H9 (cell line): Measurements from ENCODE around the gene CDH13. TPM values are rescaled to one million over a fixed set of nuclear protein-coding genes. Genes with fewer than 3 reads are reported as not detected.

ENCODE experiments used
- DNase-seq: peaks from one replicate; pipeline ENCODE4 v3.0.0-alpha.2; 2017
- H2AFZ ChIP-seq: one replicate; pipeline ENCODE4 v1.6.1; 2013; ENCODE audit warnings: mild to moderate bottlenecking, low read length, control low read depth, moderate library complexity
- H2AK5ac ChIP-seq: 2 replicates; pipeline ENCODE4 v1.6.1; 2013; ENCODE audit warnings: low read length, control low read depth, mixed read lengths; ENCODE audit not compliant: insufficient read length
- H2BK120ac ChIP-seq: one replicate; pipeline ENCODE4 v1.6.1; 2013; ENCODE audit warnings: low read depth, mild to moderate bottlenecking, low read length, control low read depth, inconsistent platforms; ENCODE audit not compliant: poor library complexity, severe bottlenecking
- H2BK12ac ChIP-seq: 2 replicates; pipeline ENCODE4 v1.6.1; 2013; ENCODE audit warnings: low read length, control low read depth, mixed read lengths, low read depth; ENCODE audit not compliant: insufficient read length
- H2BK15ac ChIP-seq: 2 replicates; pipeline ENCODE4 v1.6.1; 2013; ENCODE audit warnings: low read depth, low read length, control low read depth
- H2BK20ac ChIP-seq: one replicate; pipeline ENCODE4 v1.6.1; 2013; ENCODE audit warnings: low read depth, mild to moderate bottlenecking, low read length, control low read depth, inconsistent platforms; ENCODE audit not compliant: poor library complexity, severe bottlenecking
- H2BK5ac ChIP-seq: 2 replicates; pipeline ENCODE4 v1.6.1; 2013; ENCODE audit warnings: low read length, control low read depth, mixed read lengths; ENCODE audit not compliant: insufficient read length
- H3K14ac ChIP-seq: 2 replicates; pipeline ENCODE4 v1.6.1; 2013; ENCODE audit warnings: low read length, control low read depth; ENCODE audit not compliant: insufficient read depth
- H3K18ac ChIP-seq: 2 replicates; pipeline ENCODE4 v1.6.1; 2013; ENCODE audit warnings: low read depth, mild to moderate bottlenecking, mixed read lengths, low read length, control low read depth; ENCODE audit not compliant: insufficient read length
- H3K23ac ChIP-seq: 2 replicates; pipeline ENCODE4 v1.6.1; 2013; ENCODE audit warnings: low read length, control low read depth, mixed read lengths, low read depth; ENCODE audit not compliant: insufficient read length
- H3K23me2 ChIP-seq: 2 replicates; pipeline ENCODE4 v1.6.1; 2013; ENCODE audit warnings: low read depth, mild to moderate bottlenecking, mixed read lengths, low read length, control low read depth; ENCODE audit not compliant: insufficient read length, poor library complexity, severe bottlenecking
- H3K27ac ChIP-seq: 2 replicates; pipeline ENCODE4 v1.5.1; 2013; ENCODE audit warnings: low read length, control low read depth, mixed read lengths, low read depth; ENCODE audit not compliant: insufficient read length
- H3K27me3 ChIP-seq: 2 replicates; pipeline ENCODE4 v1.6.1; 2013; ENCODE audit warnings: low read length, control low read depth, inconsistent platforms; ENCODE audit not compliant: insufficient read depth
- H3K4ac ChIP-seq: 2 replicates; pipeline ENCODE4 v1.6.1; 2013; ENCODE audit warnings: low read depth, mild to moderate bottlenecking, control low read depth, inconsistent platforms, low read length, moderate library complexity
- H3K4me1 ChIP-seq: 2 replicates; pipeline ENCODE4 v1.6.1; 2013; ENCODE audit warnings: low read length, control low read depth, inconsistent platforms; ENCODE audit not compliant: insufficient read depth
- H3K4me2 ChIP-seq: 2 replicates; pipeline ENCODE4 v1.6.1; 2013; ENCODE audit warnings: low read length, control low read depth, mixed read lengths; ENCODE audit not compliant: insufficient read length, insufficient read depth
- H3K56ac ChIP-seq: 2 replicates; pipeline ENCODE4 v1.6.1; 2013; ENCODE audit warnings: low read depth, mild to moderate bottlenecking, mixed read lengths, low read length, control low read depth; ENCODE audit not compliant: insufficient read length
- H3K79me1 ChIP-seq: 2 replicates; pipeline ENCODE4 v1.6.1; 2013; ENCODE audit warnings: low read depth, mild to moderate bottlenecking, moderate library complexity, low read length, control low read depth, inconsistent platforms; ENCODE audit not compliant: insufficient read depth, poor library complexity, severe bottlenecking
- H3K79me2 ChIP-seq: 2 replicates; pipeline ENCODE4 v1.6.1; 2013; ENCODE audit warnings: low read length, control low read depth, inconsistent platforms; ENCODE audit not compliant: insufficient read depth
- H3K9ac ChIP-seq: 2 replicates; pipeline ENCODE4 v1.6.1; 2013; ENCODE audit warnings: low read length, control low read depth, mixed read lengths; ENCODE audit not compliant: insufficient read length; ENCODE audit errors: extremely low read depth
- H3K9me3 ChIP-seq: one replicate; pipeline ENCODE4 v1.6.1; 2013; ENCODE audit warnings: low read depth, low read length, inconsistent platforms; ENCODE audit not compliant: control insufficient read depth
- H3T11ph ChIP-seq: one replicate; pipeline ENCODE4 v1.6.1; 2013; ENCODE audit warnings: mild to moderate bottlenecking, low read length, control low read depth, inconsistent platforms
- H4K20me1 ChIP-seq: one replicate; pipeline ENCODE4 v1.6.1; 2013; ENCODE audit not compliant: control insufficient read depth, insufficient read length, insufficient read depth
- H4K5ac ChIP-seq: 2 replicates; pipeline ENCODE4 v1.6.1; 2013; ENCODE audit warnings: low read depth, mild to moderate bottlenecking, mixed read lengths, low read length, control low read depth; ENCODE audit not compliant: insufficient read length
- H4K8ac ChIP-seq: replicated peaks from 2 replicates; pipeline ENCODE4 v1.6.1; 2013; ENCODE audit warnings: low read length, control low read depth, mixed read lengths, low read depth; ENCODE audit not compliant: insufficient read length
- H4K91ac ChIP-seq: 2 replicates; pipeline ENCODE4 v1.6.1; 2013; ENCODE audit warnings: low read depth, mild to moderate bottlenecking, moderate library complexity, mixed read lengths, low read length, control low read depth; ENCODE audit not compliant: insufficient read length
- H3K27ac Mint-ChIP-seq, 3 experiments: 2 replicates in 2 of 3; 3 replicates in 1 of 3; pipeline ENCODE4 v1.8.0; 2020 to 2021; ENCODE audit warnings: mixed read lengths in 3 of 3, mild to moderate bottlenecking in 1 of 3, moderate library complexity in 1 of 3
- H3K27me3 Mint-ChIP-seq: 2 replicates; pipeline ENCODE4 v1.8.0; 2021; ENCODE audit warnings: low read depth, mild to moderate bottlenecking, moderate library complexity, mixed read lengths
- H3K36me3 Mint-ChIP-seq, 3 experiments: 2 replicates in 2 of 3; 3 replicates in 1 of 3; pipeline ENCODE4 v1.8.0; 2020 to 2021; ENCODE audit warnings: low read depth in 3 of 3, mixed read lengths in 3 of 3; ENCODE audit not compliant: insufficient read depth in 1 of 3
- H3K4me1 Mint-ChIP-seq, 2 experiments: 2 replicates each; pipeline ENCODE4 v1.8.0; 2020; ENCODE audit warnings: mixed read lengths in 2 of 2
- H3K4me3 Mint-ChIP-seq, 2 experiments: 2 replicates in 1 of 2; 3 replicates in 1 of 2; pipeline ENCODE4 v1.8.0; 2020 to 2021; ENCODE audit warnings: mild to moderate bottlenecking in 2 of 2, mixed read lengths in 2 of 2, moderate library complexity in 1 of 2
- H3K9me3 Mint-ChIP-seq, 2 experiments: 2 replicates in 1 of 2; 3 replicates in 1 of 2; pipeline ENCODE4 v1.8.0; 2020; ENCODE audit warnings: mild to moderate bottlenecking in 2 of 2, mixed read lengths in 2 of 2, moderate library complexity in 1 of 2
- WGBS: extraction: QIAGEN DNeasy Blood & Tissue Kit; methylation state at CpG from one replicate; pipeline ENCODE4 v1.1.7; 2013; ENCODE audit warnings: missing lambda C conversion rate, low lambda C conversion rate, mixed read lengths; ENCODE audit not compliant: insufficient read length; ENCODE audit errors: extremely low coverage; 5-methylcytosine and 5-hydroxymethylcytosine counted together
- microRNA-seq: library from miRNA; unstranded; fragments of <30 nt; microRNA quantifications from one replicate; pipeline ENCODE4, GENCODE V29; 2020; ENCODE audit warnings: borderline microRNAs expressed
- total RNA-seq: library from RNA; stranded (reverse); gene quantifications from 2 replicates; pipeline ENCODE4 v1.2.1, GENCODE V29; 2021
- TF ChIP-seq, protein P1 (sequence below): fragments of 200-600 bp; sonication (generic); conservative IDR thresholded peaks from 3 replicates; pipeline ENCODE4 v1.8.0; 2021; ENCODE audit warnings: antibody characterized with exemption, mild to moderate bottlenecking

Gene CDH13
- total RNA-seq, 1 experiment from 2014 or later = 1.5 TPM

DNA sequence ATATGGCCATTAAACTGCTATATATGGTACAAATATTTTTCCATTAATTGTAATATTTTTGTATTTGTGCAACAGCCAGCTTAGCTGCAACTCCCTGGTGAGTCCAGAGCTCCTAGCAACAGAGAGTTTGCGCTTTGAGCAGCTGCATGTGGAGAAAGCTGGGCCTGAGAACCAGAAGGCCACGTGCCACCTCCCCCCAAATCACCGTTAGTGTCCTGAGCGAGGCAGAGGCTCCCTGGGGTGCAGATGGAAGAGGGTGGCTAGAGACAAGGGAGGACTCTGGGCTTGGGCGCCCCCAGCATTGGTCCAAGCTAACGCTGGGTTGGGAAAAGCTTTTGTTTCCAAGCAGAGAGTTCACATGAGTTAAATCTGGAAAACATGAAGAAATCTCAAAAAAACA lies 1222.7 kb downstream of the CDH13 start:
- no peak overlapping the region for H3K23ac ChIP-seq
- no peak overlapping the region for H2AK5ac ChIP-seq
- DNase-seq = no peak
- no peak overlapping the region for H2BK12ac ChIP-seq
- H3K23me2 ChIP-seq = no peaks in the 10 kb centered on the region
- no CpG with 5 or more reads among the region's 6 CpGs for WGBS
- H4K8ac ChIP-seq = no peak overlapping the region
- Mint-ChIP-seq H3K36me3 (no peaks in the 10 kb centered on the region; a peak in 1 of 7 replicates), H3K27me3 (no peaks in the 10 kb centered on the region; the same call in 1 of the 2 replicates), H3K4me1 (peaks cover 57 to 59% of the 10 kb centered on the region in 2 experiments), H3K9me3 (no peaks in the 10 kb centered on the region), H3K27ac (peak overlapping the region in 1 of 3 experiments; percentile 30; a peak in 2 of 7 replicates), H3K4me3 (no peak overlapping the region)
- H2AFZ ChIP-seq = peak overlapping the region; percentile 29
- no peak overlapping the region for H4K91ac ChIP-seq
- no peak overlapping the region for H3K9ac ChIP-seq
- no peak overlapping the region for H2BK15ac ChIP-seq
- H2BK120ac ChIP-seq = no peak overlapping the region
- no peak overlapping the region for H2BK20ac ChIP-seq
- H3K27me3 ChIP-seq = no peaks in the 10 kb centered on the region
- H3K18ac ChIP-seq = peak overlapping the region; percentile 62
- no peak overlapping the region for H3T11ph ChIP-seq
- no peaks in the 10 kb centered on the region for H3K79me1 ChIP-seq
- no peaks in the 10 kb centered on the region for H3K9me3 ChIP-seq
- no peaks in the 10 kb centered on the region for H4K20me1 ChIP-seq
- TF ChIP-seq, protein P1, sequence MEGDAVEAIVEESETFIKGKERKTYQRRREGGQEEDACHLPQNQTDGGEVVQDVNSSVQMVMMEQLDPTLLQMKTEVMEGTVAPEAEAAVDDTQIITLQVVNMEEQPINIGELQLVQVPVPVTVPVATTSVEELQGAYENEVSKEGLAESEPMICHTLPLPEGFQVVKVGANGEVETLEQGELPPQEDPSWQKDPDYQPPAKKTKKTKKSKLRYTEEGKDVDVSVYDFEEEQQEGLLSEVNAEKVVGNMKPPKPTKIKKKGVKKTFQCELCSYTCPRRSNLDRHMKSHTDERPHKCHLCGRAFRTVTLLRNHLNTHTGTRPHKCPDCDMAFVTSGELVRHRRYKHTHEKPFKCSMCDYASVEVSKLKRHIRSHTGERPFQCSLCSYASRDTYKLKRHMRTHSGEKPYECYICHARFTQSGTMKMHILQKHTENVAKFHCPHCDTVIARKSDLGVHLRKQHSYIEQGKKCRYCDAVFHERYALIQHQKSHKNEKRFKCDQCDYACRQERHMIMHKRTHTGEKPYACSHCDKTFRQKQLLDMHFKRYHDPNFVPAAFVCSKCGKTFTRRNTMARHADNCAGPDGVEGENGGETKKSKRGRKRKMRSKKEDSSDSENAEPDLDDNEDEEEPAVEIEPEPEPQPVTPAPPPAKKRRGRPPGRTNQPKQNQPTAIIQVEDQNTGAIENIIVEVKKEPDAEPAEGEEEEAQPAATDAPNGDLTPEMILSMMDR = no peak
- H3K56ac ChIP-seq = no peak overlapping the region
- H2BK5ac ChIP-seq = no peak overlapping the region
- H3K4me1 ChIP-seq = peaks cover 10% of the 10 kb centered on the region; the same call in 1 of the 2 replicates
- no peak overlapping the region for H3K27ac ChIP-seq
- no peak overlapping the region for H4K5ac ChIP-seq
- no peaks in the 10 kb centered on the region for H3K79me2 ChIP-seq
- H3K4me2 ChIP-seq = no peak overlapping the region
- peak overlapping the region; percentile 86; the same call in 1 of the 2 replicates for H3K14ac ChIP-seq
- H3K4ac ChIP-seq = no peak overlapping the region

Small RNA genes lying within 50 kb of the gene (microRNA-seq; reads per million reads assigned to microRNA genes)
- gene MIR3182 (not detected), gene MIR8058 (not detected)
